ENCODE measurements around the gene ADAM12.
"Not testable (repeated sequence)": the region's sequence is repeated elsewhere in the genome, so short reads cannot be mapped to it uniquely, and the experiment has no call there.

The ADAM12 gene

DNA sequence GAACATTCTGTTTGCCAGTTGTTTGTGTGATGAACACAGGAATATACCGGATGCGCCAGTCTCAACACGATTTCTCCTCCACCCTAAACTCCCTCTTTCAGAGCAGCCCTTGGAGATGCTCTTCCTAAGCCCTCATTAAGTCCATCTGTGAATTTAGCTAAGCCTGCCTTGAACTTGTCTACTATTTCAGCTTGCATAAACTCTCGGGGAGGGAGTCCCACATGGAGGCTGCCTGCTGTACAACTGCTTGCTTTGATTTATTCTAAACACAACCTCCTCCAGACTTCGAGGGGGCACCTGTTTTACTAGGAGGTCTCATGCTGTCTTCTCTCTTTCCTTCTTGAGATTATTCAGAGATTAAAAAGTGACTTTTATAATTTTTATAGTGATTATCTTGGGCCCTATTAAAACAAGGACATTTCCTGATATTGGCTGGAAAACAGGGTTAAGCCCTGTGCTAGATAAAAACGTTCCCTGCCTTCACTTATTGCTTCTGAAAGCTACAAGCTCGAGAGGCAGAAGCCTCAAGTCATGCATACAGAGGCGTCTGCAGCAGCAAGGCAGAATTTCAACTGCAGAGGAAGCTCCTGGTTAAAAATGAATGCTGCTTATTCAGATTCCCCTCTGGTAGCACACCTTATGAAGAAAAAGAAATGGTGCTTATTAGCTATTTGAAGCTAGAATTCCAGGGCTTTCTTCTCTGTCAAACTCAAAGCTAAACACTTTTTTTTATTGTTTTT, 317.6 kb downstream of the ADAM12 start:
- DNase-seq = no peak

DNA sequence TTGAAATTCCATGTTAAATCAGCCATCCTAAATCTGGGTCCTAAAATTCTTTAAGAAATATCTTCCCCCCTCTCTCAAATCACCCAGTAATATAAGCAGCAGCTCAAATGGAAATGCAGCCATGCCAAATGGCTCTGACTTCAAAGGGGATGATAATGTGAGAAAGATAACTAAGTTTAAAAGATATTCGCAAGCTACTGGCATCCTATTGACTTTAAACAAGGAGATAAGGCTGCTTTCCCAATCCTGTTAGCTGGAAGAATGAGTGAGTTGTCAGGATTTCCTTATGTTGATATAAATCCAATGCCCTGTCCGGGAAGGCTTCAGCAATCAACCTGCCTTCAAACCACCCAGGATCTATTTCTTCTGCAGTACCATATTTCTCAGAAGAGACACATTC, 320.0 kb downstream of the ADAM12 start:
- DNase-seq = no peak

DNA sequence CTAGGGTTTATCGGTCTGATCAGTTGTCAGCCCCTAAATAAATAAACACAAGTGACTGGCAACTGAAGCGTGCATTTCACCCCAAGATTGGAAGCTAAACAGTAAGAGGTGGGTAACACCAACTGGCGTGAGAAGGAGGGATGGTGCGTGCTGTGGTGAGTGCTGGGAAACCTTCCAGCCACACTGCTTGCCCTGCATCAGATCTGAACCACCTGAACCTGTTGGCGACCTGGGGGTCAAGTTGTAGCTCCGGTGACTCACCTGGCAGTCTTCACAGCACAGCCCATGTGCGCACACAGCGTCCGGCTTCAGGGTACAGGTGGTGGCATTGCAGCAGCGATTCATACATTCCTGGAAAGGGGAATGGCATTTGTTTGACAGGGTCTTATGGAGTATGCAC, 321.8 kb downstream of the ADAM12 start:
- DNase-seq = no peak

DNA sequence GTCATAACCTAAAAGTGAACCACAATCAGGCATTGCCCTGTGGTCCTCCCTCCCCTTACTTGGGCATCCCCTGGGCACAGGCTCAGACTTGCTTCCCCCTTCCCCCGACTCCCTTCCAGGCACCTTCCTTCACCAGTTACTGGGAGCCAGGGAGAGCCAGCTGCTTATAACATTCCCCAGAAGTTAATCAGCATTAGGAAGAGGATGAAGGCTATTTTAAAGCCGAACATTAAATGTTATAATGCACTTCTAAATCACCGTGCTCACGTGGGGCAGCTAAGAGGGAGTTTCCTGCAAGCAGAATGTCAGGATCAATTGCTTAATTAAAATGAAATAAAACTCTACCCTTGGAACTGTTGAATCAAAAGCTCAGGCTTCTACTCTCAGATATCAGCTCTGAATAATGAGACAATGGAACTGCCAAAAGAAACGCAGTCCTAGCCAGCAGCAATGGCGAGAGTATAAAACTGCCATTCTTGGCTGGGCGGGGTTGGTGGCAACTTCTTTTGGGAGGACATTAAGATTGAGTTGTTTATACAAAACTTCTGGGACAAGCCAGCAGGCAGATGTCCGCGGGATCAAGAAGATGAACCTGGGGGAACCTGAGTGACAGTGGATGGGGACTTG, 322.4 kb downstream of the ADAM12 start:
- no peak for DNase-seq

DNA sequence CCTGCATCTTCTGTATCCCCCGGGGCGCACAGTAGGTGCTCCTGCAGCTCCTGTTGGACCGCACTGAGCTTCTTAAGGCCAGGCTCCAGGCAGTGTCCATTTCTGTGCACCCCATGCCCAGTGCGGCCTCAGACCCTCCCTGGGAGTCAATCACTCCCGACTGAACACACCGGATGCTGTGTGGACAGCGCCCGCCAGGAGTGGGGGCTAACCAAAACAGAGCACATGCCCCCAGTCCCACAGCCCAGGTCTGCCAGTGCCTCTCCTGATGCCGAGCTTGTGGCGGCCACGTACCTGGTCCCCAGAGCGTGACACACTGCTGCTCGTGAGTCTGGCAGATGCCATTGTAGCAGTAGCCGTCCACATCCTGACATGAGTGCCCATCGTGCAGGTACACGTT, 323.8 kb downstream of the ADAM12 start:
- DNase-seq = no peak

DNA sequence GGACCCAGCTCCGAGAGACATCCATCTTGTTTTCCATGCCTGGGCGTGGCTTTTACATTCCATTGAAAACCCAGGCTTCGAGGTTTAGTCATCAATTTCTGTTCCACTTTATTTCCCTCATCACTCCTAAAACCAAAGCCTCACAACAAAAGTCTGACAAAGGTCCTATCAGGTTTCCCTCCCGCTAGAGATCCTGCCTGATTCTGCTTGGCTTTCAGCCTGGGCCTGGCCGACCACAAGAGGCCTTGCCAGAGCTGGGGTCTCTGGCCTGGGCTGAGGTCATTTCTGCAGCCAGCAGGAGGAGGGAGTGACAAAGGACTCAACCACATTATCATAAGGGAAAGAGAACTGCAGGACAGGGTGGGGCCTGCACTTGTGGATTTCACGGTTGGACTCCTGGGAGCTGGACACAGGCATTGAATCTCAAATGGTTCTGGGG, 324.9 kb downstream of the ADAM12 start:
- DNase-seq = no peak

DNA sequence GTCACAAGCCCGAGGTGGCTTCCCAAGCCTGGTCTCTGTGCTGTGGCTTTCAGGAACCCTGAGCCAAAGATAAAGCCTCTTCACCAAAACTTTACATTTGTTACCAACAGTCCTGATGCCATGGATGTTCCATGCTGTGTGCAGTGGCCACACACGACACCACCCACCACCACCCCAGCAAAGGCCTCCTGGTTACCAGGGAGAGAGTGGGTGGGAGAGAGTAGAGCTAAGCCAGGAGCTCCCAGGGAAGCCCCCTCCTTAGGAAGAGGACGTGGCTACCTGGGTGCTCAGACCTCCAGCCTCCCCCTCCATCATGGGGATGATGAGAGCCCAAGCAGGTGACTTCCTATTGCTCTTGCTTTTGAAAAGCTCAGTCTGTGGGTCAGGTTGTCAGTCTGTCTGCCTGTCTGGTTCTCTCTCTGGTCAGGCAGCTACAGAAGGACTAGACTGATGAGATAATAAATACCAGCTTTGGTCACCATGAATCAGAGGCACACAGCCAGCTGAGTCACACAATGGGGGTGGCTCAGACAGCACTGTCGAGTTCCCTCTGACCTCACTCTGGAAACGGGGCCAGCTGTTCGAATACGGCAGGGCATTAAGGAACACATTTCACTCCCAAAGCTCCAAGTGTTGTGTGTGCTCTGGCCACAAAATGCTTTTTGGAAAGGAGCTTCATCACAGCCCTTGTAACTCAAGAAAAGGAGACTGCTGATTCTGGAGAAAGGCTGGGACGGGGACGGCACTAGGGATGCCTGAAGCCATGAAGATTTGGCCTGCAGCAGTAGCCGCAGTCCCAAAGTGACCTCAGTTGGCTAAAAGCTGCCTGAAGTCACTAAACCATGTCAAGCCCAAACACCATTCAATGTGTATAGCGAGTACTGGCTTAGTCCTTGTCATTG, 325.9 kb downstream of the ADAM12 start:
- DNase-seq = no peak

DNA sequence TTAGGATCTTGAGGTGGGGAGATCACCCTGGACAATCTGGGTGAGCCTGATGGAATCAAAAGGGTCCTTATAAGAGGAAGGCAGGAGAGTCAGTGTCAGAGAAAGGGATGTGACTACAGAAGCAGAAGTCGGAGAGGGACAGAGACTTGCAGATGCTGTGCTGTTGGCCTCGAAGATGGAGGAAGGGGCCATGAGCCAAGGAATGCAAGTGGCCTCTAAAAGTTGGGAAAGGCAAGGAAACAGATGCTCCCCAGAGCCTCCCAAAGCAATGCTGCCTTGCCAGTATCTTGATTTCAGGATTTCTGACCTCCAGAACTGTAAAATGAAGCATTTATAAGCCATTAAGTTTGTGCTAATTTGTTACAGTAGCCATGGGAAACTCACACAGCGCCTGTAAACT, 326.8 kb downstream of the ADAM12 start:
- no peak for DNase-seq

DNA sequence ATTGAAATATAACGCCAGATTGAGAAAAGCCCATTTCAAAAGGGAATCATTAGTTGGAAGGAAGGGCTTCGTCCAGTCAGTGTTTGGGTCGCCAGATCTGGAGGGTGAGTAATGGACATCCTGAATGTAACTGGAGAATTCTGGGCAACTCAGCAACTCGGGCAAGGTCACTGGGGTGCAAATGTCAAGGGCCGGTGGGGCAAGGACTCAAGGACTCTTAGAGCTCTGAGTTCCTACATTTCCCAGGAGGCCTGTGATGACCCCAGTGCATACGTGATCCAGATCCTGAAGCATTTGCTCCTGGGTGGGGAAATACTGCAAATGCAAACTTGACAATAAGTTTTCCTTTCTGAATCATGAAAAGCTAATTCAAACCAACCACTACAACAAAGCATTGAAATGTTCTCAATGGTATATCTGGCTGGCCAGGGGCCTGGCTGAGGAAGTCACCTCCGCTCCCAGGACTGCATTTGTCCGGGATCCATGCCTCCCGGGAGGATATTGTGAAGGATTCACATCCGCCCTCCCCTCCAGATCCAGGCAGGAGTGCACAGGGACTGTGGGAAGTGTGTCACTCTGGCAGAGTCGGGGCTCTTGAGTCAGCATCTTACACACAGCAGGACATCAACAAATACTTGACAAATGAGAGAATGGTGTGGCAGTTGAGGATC, 327.9 kb downstream of the ADAM12 start:
- no peak for DNase-seq

DNA sequence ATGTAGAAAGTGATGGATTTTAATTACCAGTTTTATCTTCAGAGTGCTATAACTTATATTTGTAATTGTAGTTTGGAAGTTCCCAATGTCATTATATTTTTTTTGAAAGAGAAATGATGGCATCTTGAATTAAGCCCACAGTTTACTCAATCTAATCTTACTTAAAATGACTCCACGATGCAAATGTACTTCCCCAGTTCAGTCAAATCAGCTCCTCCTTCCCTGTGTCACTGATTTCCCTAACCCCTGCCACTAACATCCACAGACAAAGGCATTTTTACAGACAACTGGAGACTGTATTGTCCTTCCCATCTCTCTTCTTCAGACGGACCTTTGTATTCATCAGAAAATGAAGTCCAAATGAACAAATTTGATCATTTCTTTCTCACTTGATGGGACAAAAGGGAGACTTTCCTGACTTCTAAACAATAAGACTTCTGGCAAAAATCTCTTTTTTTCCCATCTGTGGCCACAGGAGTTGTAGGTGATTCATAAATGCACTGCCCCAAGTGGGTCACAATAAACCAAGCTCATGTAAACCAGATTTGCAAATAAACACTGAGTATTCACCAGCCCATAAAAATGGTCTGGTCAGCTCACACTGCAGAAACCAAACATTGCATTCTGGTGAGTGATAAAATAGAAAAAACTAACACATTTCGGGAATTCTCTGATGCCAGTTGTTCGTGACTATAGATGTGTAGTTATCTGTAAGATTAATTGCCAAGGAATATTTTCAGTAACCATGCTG, 329.0 kb downstream of the ADAM12 start:
- no peak for DNase-seq

DNA sequence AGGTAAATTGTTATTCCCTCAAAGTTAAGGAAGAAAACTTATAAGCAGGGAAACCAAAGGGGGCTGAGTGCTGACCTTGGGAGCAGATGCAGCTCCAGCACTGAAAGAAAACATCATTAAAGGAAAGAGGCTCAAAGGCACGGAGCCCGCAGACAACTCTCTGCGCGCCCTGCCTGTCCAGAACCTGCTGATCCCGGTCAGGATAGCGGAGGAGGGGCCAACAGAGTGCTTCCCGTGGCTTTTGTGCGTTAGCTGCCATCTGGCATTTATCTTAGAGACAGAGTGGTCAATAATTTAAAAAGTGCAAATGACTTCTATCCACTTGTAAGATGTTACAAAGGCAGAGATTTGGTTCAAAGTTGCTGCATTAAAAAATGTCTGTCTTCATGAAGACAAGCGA, 329.8 kb downstream of the ADAM12 start:
- DNase-seq = no peak

DNA sequence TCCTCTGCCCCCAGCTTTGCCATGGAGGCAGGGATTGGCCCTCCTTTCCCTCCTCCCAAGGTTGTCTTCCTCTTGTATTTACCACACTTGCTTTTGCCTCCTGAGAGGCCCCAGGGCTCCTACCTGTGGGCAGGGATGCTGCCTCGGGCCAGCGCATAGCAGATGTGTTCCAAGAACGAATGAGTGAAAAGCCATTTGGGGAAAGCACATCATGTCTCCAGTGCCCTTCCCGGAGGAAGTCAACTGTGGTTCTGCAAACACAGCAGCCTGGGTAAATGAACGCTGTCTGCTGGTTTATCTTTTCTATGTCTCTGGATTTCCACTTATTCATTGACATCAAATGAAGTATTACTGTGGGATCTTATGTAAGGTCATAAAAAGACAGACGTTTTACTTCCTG, 330.2 kb downstream of the ADAM12 start:
- no peak for DNase-seq

DNA sequence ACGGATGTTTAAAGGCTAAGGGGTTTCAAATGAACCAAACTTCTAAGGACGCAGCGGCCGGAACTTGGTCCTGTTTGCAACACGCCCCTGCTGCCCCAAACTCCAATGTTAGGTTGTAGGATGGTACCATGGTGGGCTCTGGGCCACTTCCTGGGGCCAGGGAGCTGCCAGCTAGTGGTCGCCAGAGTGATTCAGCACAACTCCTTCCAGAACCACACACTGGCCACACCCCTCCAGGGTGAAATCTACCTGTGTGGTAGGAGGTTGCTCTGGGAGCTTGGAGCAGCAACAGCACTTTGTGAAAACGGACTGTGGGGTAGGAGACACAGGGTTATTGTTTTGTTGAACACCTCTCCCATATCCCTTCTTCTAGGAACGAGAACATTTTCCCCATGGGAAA, 330.8 kb downstream of the ADAM12 start:
- DNase-seq = no peak

DNA sequence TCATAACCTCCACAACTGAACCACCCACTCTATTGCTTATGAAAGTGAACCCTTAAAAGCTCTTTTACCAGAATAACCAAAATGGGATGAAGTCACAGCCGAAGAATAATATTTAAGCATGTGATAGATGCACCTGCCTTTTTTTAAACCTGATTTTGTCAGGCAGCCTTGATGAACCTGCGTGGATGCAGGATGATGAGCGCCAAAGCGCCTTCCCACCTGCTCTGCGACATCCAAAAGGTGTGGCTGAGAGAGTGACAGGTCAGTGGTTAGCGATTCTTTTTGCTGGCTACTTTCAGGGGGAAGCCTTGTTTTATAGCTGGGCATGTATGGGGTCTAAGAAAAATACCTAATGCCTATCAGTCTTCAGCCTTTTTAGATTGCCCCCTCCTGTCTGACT, 334.1 kb downstream of the ADAM12 start:
- no peak for DNase-seq

DNA sequence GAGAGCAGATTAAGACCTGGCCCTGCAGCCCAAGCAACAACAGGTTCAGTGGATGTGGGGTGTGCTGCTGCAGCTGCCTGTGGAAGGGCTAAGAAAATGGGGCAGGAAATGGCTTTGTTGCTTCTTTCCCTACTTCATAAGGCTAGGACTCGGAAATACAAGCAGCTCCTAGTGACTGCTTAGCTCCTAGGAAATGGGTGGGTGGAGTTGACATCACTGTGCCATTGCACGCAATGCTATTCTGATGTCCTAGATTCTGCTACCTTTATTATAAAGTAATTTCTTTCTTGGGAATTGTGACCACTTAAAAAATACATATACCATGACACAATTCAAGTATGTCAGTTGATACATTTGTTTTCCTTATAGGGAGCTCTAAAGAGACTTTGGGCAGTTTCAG, 336.1 kb downstream of the ADAM12 start:
- DNase-seq = no peak

DNA sequence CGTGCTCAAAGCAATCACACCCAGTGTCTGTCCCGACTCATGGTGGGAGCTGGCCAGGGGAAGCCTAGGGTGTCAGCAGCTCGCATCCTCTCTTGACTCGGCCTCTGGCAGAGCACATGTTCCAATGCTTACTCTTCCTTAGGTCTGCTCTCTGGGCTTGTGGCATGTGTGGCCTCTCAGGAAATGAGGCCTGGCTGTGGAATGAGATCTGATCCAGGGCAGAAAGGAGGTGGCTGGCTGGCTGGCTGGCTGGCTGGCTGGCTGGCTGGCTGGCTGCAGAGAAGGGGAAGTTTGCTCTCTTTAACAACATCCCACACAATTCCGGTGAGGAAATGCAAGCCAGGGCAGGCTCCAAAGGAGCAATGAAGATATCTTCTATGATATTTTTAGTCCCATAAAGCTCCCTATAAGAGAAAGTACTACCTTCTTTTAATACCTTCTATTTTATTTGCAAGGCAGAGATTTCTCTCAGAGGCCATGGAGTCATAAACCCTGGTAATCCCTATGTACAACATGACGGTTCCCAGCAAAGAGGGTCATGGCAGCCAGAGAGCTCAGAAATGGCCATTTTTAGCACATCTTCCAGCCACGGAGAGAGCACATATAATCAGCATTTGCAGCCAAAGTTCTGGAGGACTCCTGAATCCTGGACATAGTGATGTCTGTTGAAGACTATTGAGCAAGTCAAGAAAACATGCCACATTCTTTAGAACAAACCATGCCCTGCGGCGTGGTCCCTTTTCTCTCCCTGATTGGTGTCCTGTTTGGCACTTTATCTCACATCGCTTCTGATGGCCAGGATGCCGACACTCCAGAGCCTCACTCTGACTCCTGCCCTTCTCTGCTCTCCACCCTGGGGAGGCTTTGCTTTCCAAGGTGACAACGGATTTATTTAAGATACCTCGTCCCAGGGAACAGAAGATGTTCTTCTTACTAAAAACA, 338.2 kb downstream of the ADAM12 start:
- no peak for DNase-seq

DNA sequence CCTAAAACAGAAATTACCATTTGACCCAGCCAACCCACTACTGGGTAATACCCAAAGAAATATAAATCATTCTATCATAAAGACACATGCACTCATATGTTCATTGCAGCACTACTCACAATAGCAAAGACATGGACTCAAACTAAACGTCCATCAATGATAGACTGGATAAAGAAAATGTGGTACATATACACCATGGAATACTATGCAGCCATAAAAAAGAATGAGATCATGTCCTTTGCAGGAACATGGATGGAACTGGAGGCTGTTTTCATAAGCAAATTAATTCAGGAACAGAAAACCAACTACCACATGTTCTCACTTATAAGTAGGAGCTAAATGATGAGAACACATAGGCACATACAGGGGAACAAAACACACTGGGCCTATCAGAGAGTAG, 340.5 kb downstream of the ADAM12 start:
- DNase-seq = not testable (repeated sequence)

DNA sequence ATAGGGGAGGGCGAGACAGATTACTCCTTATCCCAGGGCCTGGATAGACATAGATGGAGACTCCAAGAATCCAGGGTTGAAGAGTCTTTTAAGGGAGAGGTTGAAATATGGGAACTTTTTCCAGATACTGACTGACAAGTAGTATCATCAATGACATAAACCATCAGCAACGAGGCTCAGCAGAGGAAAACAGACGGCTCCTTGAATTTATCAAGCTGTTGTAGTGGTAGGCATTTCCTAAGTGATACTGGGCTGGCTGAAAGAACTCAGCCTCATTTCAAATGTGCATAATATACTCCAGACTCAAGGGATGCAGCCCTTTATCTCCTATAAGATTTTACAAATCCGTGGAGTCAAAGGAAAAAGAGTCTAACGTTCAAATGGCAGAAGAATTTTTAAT, 341.4 kb downstream of the ADAM12 start:
- no peak for DNase-seq

DNA sequence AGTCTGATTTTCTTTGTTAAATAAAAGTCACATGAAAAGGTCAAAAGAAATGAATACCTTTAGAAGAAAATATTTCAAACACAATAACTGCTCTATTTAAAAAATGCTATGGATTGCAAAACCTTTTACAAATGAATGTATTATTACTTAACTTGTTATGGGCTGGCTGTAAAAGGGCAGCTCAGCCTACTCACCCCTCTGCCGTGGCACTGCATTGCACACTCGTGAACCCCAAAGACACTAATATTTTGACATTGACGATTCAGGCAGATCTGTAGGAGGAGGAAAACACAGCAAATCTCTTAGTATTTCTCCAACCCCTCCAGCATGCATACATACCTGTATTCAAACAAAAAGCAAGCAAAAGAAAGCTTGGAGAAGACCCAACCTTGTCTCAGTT, 342.4 kb downstream of the ADAM12 start:
- no peak for DNase-seq

DNA sequence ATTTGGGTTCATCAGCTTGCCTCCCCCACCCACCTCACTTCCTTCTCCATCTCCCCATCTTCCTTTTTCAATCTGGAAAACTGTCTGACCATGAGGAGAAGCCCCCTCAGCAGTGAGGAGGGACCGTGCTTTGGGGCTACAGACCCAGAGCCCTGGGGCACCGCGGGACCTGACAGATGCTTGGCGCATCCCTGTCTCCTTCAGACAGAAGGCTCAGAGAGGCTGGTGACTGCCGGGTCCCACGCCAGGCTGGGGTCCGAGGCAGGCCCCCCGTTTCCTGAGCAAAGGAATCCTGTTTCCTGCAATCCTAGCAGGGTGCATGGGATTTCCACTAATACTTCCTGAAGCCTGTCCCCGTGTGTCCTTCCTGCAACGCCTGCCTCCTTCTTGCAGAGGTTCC, 344.9 kb downstream of the ADAM12 start:
- DNase-seq = no peak

DNA sequence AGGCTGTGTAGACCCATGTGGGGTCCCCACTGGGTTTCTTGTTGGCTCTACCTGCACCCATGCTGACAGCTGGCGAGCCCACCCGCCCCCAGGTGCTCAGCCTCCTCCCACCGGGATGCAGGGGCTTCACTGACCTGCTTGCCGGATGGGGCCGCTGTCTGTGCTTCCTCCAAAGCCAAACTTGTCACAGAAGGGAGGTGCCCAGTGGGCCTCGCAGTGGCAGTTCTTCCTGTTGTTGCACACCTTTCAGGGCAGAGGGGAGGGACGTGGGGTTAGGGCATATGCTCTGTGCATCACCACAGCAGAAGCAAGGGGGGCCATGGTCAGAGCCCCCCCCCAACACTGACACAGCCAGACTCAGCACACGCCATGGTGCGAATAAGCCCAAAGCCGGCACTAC, 345.4 kb downstream of the ADAM12 start:
- no peak for DNase-seq
